HG02610 (cell line): ENCODE results near the gene COL19A1.

Experiments
- ATAC-seq: cut with Tn5 transposase; IDR thresholded peaks from one replicate; pipeline ENCODE4 v1.9.1; 2021; ENCODE audit warnings: mild to moderate bottlenecking, moderate library complexity; ENCODE audit not compliant: unreplicated experiment

COL19A1 gene

GRCh38 chr6:70051197-70052124, 185.1 kb downstream of the COL19A1 start:
- ATAC-seq: no peak

- ATAC-seq: no peak
Measured at GRCh38 chr6:70059039-70059719, 192.8 kb downstream of the COL19A1 start.

- no peak for ATAC-seq
Measured at GRCh38 chr6:70060680-70061079, 194.3 kb downstream of the COL19A1 start.

GRCh38 chr6:70061546-70061945, 195.2 kb downstream of the COL19A1 start:
- no peak for ATAC-seq

- ATAC-seq: no peak
Measured at GRCh38 chr6:70062010-70062409, 195.7 kb downstream of the COL19A1 start.

- ATAC-seq: no peak
Measured at GRCh38 chr6:70072540-70073179, 206.3 kb downstream of the COL19A1 start.

- ATAC-seq: no peak
Measured at GRCh38 chr6:70073637-70074036, 207.3 kb downstream of the COL19A1 start.

GRCh38 chr6:70079241-70079640, 212.9 kb downstream of the COL19A1 start:
- ATAC-seq: no peak

- no peak for ATAC-seq
Measured at GRCh38 chr6:70080443-70081070, 214.2 kb downstream of the COL19A1 start.

GRCh38 chr6:70082830-70083229, 216.5 kb downstream of the COL19A1 start:
- no peak for ATAC-seq

GRCh38 chr6:70086806-70087205, 220.4 kb downstream of the COL19A1 start:
- ATAC-seq: no peak

GRCh38 chr6:70094156-70094555, 227.8 kb downstream of the COL19A1 start:
- ATAC-seq: no peak

GRCh38 chr6:70099732-70100131, 233.4 kb downstream of the COL19A1 start:
- ATAC-seq: no peak

- ATAC-seq: no peak
Measured at GRCh38 chr6:70103798-70104197, 237.4 kb downstream of the COL19A1 start.

- no peak for ATAC-seq
Measured at GRCh38 chr6:70107852-70108629, 241.7 kb downstream of the COL19A1 start.

GRCh38 chr6:70110126-70111022, 244.0 kb downstream of the COL19A1 start:
- peak; percentile 58 for ATAC-seq

- no peak for ATAC-seq
Measured at GRCh38 chr6:70111737-70112136, 245.4 kb downstream of the COL19A1 start.

- ATAC-seq: peak; percentile 28
Measured at GRCh38 chr6:70112716-70113115, 246.4 kb downstream of the COL19A1 start.

- ATAC-seq: no peak
Measured at GRCh38 chr6:70113171-70113570, 246.8 kb downstream of the COL19A1 start.
